ENCODE results near the gene SMARCC1. TPM values are rescaled to one million over a fixed set of nuclear protein-coding genes. Genes with fewer than 3 reads are reported as not detected.

SMARCC1 gene
- total RNA-seq, 1 donor from 2014 or later, result 28.7 TPM

- FAIRE-seq (no peak), DNase-seq (ENCODE audit: low read depth) (no peak)
- Histone ChIP-seq H3K36me3 (ENCODE audit: control insufficient read depth, insufficient read depth, low read length) (peaks cover 9% of the 10 kb centered on the region), H3K4me3 (ENCODE audit: low read depth, low read length) (no peak overlapping the region), H3K27me3 (ENCODE audit: control insufficient read depth, insufficient read depth, low read length) (no peaks in the 10 kb centered on the region)
- TF ChIP-seq CTCF (IDR thresholded peaks at IDR 0.05; ENCODE audit: insufficient read depth, low read length, severe bottlenecking), result no peak
Measured at GRCh38 chr3:47611576-47611975, 170.1 kb downstream of the SMARCC1 start.

- Histone ChIP-seq H3K27me3 (ENCODE audit: control insufficient read depth, insufficient read depth, low read length) (no peaks in the 10 kb centered on the region), H3K36me3 (ENCODE audit: control insufficient read depth, insufficient read depth, low read length) (peaks cover 9% of the 10 kb centered on the region), H3K4me3 (ENCODE audit: low read depth, low read length) (no peak overlapping the region)
- no peak for DNase-seq (ENCODE audit: low read depth)
- TF ChIP-seq CTCF (IDR thresholded peaks at IDR 0.05; ENCODE audit: insufficient read depth, low read length, severe bottlenecking), result no peak
- FAIRE-seq, result no peak
Measured at GRCh38 chr3:47610583-47610982, 171.1 kb downstream of the SMARCC1 start.

- H3K36me3 ChIP-seq (ENCODE audit: control insufficient read depth, insufficient read depth, low read length), result peaks cover 12% of the 10 kb centered on the region
- TF ChIP-seq CTCF (IDR thresholded peaks at IDR 0.05; ENCODE audit: insufficient read depth, low read length, severe bottlenecking), result no peak
- FAIRE-seq, result no peak
Measured at GRCh38 chr3:47607335-47607734, 174.4 kb downstream of the SMARCC1 start.

GRCh38 chr3:47606165-47606564, 175.5 kb downstream of the SMARCC1 start:
- no peak for FAIRE-seq

More at GRCh38 chr3:47607335-47607734, 174.4 kb downstream of the SMARCC1 start:
- H3K4me3 ChIP-seq (ENCODE audit: low read depth, low read length), result no peak overlapping the region
- no peaks in the 10 kb centered on the region for H3K27me3 ChIP-seq (ENCODE audit: control insufficient read depth, insufficient read depth, low read length)
- no peak for DNase-seq (ENCODE audit: low read depth)

GRCh38 chr3:47605652-47606051, 176.0 kb downstream of the SMARCC1 start:
- Histone ChIP-seq H3K36me3 (ENCODE audit: control insufficient read depth, insufficient read depth, low read length) (peaks cover 13% of the 10 kb centered on the region), H3K4me3 (ENCODE audit: low read depth, low read length) (no peak overlapping the region), H3K27me3 (ENCODE audit: control insufficient read depth, insufficient read depth, low read length) (no peaks in the 10 kb centered on the region)
- TF ChIP-seq CTCF (IDR thresholded peaks at IDR 0.05; ENCODE audit: insufficient read depth, low read length, severe bottlenecking), result no peak
- FAIRE-seq (no peak), DNase-seq (ENCODE audit: low read depth) (no peak)

More at GRCh38 chr3:47606165-47606564, 175.5 kb downstream of the SMARCC1 start:
- H3K36me3 ChIP-seq (ENCODE audit: control insufficient read depth, insufficient read depth, low read length), result peaks cover 13% of the 10 kb centered on the region
- no peak for TF ChIP-seq CTCF (IDR thresholded peaks at IDR 0.05; ENCODE audit: insufficient read depth, low read length, severe bottlenecking)
- no peak for DNase-seq (ENCODE audit: low read depth)
- H3K4me3 ChIP-seq (ENCODE audit: low read depth, low read length), result no peak overlapping the region
- H3K27me3 ChIP-seq (ENCODE audit: control insufficient read depth, insufficient read depth, low read length), result no peaks in the 10 kb centered on the region

GRCh38 chr3:47604145-47604544, 177.5 kb downstream of the SMARCC1 start:
- peaks cover 6% of the 10 kb centered on the region for H3K36me3 ChIP-seq (ENCODE audit: control insufficient read depth, insufficient read depth, low read length)
- no peak for TF ChIP-seq CTCF (IDR thresholded peaks at IDR 0.05; ENCODE audit: insufficient read depth, low read length, severe bottlenecking)
- no peak for DNase-seq (ENCODE audit: low read depth)
- H3K4me3 ChIP-seq (ENCODE audit: low read depth, low read length), result no peak overlapping the region
- no peak for FAIRE-seq
- no peaks in the 10 kb centered on the region for H3K27me3 ChIP-seq (ENCODE audit: control insufficient read depth, insufficient read depth, low read length)
